Measurements from ENCODE around the gene ST6GALNAC3.

Gene ST6GALNAC3

DNA sequence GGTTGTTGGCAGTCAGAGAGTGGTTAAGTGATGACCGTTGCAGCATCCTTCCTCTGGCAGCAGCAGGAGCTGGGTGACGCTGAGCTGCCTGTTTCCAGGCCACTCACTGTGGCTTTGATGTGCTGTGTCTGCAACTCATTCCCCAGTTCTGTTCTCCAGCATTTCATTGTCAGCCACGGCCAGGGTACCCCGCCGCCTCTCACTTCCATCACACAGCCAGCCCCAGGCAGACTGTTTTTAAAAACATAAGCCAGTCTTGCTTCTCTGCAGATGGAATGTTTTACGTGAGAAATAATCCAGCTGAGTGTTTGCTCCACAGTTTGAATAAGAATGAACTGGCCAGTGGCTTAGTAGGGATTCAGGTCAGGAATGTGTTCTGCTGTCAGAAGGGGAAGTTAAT lies 21.5 kb upstream of the ST6GALNAC3 start:
- H3K4me3 ChIP-seq (ENCODE audit: control insufficient read depth, low read depth, low read length), result no peak overlapping the region
- TF ChIP-seq, protein P1, sequence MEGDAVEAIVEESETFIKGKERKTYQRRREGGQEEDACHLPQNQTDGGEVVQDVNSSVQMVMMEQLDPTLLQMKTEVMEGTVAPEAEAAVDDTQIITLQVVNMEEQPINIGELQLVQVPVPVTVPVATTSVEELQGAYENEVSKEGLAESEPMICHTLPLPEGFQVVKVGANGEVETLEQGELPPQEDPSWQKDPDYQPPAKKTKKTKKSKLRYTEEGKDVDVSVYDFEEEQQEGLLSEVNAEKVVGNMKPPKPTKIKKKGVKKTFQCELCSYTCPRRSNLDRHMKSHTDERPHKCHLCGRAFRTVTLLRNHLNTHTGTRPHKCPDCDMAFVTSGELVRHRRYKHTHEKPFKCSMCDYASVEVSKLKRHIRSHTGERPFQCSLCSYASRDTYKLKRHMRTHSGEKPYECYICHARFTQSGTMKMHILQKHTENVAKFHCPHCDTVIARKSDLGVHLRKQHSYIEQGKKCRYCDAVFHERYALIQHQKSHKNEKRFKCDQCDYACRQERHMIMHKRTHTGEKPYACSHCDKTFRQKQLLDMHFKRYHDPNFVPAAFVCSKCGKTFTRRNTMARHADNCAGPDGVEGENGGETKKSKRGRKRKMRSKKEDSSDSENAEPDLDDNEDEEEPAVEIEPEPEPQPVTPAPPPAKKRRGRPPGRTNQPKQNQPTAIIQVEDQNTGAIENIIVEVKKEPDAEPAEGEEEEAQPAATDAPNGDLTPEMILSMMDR (IDR thresholded peaks at IDR 0.05; ENCODE audit: control insufficient read depth, insufficient read depth, low read depth, low read length, missing control alignments), result no peak
- DNase-seq (ENCODE audit: low read depth), result no peak

DNA sequence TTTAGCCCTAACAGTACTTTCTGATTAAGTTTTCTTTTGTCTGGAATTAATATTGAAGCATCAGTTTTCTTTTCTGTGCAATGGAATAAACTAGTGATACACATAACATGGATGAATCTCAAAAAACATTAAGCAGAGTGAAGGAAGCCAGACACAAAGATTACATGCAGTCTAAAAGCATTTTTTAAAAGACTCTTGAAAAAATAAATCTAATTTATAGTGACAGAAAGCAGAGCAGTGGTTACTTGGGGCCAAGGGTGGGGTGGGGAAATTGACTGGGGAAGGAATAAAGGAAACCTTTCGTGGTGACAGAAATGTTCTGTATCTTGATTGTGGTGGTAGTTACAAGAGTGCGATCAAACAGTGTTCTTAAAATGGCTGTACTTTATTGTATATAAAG lies 20.2 kb upstream of the ST6GALNAC3 start:
- no peak for DNase-seq (ENCODE audit: low read depth)
- TF ChIP-seq, protein P1 (IDR thresholded peaks at IDR 0.05; ENCODE audit: control insufficient read depth, insufficient read depth, low read depth, low read length, missing control alignments), result no peak
- H3K4me3 ChIP-seq (ENCODE audit: control insufficient read depth, low read depth, low read length), result no peak overlapping the region

DNA sequence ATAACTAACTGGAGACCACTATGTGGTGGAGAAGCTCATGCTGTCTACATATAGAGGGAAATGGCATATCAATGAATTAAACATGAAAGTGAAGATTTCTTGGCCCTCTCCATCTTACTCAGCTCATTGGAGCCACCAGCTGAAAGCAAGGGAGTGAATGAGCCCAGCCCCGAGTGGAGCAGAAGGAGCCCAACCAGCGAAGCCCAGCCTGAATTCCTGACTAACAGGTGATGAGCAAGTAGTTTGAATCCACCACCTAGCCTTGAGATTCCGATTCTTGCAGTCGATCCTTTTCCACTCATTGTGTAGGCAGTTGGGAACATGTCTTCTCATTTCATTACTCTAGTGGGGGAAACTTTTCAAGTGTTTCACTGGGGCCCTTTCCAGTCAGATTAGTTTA lies 18.6 kb upstream of the ST6GALNAC3 start:
- no peak for DNase-seq (ENCODE audit: low read depth)
- TF ChIP-seq, protein P1 (IDR thresholded peaks at IDR 0.05; ENCODE audit: control insufficient read depth, insufficient read depth, low read depth, low read length, missing control alignments), result no peak
- no peak overlapping the region for H3K4me3 ChIP-seq (ENCODE audit: control insufficient read depth, low read depth, low read length)

DNA sequence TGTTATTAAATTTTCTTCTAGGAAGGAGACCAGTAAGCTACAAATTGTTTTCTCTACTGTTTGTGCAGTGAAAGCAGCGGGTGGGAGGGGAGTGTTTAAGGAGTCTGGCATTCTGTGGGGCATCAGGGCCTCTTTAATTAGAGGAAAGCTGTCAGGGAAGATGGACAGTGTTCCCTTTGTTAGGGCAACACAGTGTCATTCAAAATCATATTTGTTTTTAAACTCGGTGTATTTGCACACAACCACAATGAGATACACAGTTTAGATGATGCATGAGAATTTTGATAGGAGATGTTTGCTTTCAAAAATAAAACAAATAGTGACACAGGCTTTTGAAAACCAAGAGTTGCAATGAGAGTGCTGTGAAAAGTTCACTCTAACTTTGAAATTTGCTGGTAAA lies 15.1 kb upstream of the ST6GALNAC3 start:
- no peak overlapping the region for H3K4me3 ChIP-seq (ENCODE audit: control insufficient read depth, low read depth, low read length)
- DNase-seq (ENCODE audit: low read depth), result no peak
- TF ChIP-seq, protein P1 (IDR thresholded peaks at IDR 0.05; ENCODE audit: control insufficient read depth, insufficient read depth, low read depth, low read length, missing control alignments), result no peak

DNA sequence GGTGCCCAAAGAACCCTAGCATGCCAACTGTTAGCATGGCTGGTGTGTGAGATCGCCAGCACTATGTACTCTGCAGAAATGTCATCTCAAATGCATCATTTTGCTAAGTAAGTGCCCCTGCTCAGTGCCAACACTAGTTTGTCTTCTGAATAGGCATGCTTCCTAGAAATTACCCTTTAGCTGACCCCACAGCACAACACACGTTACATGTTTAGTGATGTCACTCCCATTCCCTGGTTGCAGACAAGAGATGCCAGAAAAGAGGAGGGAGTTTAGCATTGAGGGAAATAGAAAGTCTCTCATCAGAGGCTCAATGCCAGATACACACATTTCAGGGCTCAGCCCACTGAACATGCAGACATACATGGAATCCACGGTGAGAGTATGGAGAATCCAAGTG lies 9.3 kb upstream of the ST6GALNAC3 start:
- H3K4me3 ChIP-seq (ENCODE audit: control insufficient read depth, low read depth, low read length), result no peak overlapping the region
- no peak for DNase-seq (ENCODE audit: low read depth)
- TF ChIP-seq, protein P1 (IDR thresholded peaks at IDR 0.05; ENCODE audit: control insufficient read depth, insufficient read depth, low read depth, low read length, missing control alignments), result no peak

DNA sequence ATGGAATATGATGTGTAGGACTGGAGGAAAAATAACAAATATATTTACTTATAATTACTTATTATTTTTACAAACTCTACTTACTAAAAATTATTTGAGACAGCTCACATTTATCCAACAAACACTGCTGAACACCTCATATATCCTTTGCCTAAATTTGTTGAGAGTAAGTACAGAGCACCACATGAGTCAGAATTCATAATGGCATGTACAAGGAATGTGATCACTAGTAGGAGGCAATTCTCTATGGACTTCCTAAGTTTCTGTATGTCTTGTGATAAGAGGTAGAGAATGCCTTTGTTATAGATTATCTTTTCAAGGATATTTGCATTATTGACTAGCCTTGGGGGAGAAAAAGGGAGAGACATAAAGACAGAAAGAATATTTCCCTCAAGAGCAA lies 8.2 kb upstream of the ST6GALNAC3 start:
- H3K4me3 ChIP-seq (ENCODE audit: control insufficient read depth, low read depth, low read length), result no peak overlapping the region
- TF ChIP-seq, protein P1 (IDR thresholded peaks at IDR 0.05; ENCODE audit: control insufficient read depth, insufficient read depth, low read depth, low read length, missing control alignments), result no peak
- DNase-seq (ENCODE audit: low read depth), result no peak

DNA sequence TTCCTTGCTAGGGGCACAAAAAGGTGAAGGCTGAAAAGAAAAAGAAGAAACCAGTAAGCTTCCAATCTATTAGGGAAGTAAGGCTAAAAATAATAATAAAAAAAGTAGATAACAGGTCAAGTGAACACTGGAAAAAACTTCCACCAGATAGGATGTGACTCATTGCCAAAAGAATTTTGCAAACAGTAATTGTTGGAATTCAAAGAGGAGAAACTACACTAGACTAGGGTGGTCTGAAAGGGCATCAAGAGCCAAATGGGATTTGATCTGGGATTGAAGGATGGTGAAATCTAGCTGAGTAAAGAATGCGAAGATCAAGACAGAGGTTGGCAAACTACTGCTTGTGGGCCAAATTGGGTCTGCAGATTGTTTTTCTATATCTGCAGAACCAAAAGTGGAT lies 6.0 kb upstream of the ST6GALNAC3 start:
- no peak overlapping the region for H3K4me3 ChIP-seq (ENCODE audit: control insufficient read depth, low read depth, low read length)
- TF ChIP-seq, protein P1 (IDR thresholded peaks at IDR 0.05; ENCODE audit: control insufficient read depth, insufficient read depth, low read depth, low read length, missing control alignments), result no peak
- DNase-seq (ENCODE audit: low read depth), result no peak
